Glomerular endothelial cell (primary cell): ENCODE data around the gene CHDH. TPM values are rescaled to one million over a fixed set of nuclear protein-coding genes. Genes with fewer than 3 reads are reported as not detected.

Experiments
- DNase-seq: peaks from one replicate; pipeline ENCODE4 v3.0.0-alpha.2; 2011; ENCODE audit warnings: low read depth, low spot score; ENCODE audit errors: extremely low read depth
- total RNA-seq: library from RNA; depleted of rRNA; stranded (reverse); fragments of >200 nt; gene quantifications from 2 replicates; pipeline ENCODE4 v1.2.3, GENCODE V29; 2015

Gene CHDH
- total RNA-seq, 1 donor from 2014 or later, result 0.06 TPM

- DNase-seq, result no peak
Observed at GRCh38 chr3:53794597-53794996, 51.6 kb downstream of the CHDH start.

DNA sequence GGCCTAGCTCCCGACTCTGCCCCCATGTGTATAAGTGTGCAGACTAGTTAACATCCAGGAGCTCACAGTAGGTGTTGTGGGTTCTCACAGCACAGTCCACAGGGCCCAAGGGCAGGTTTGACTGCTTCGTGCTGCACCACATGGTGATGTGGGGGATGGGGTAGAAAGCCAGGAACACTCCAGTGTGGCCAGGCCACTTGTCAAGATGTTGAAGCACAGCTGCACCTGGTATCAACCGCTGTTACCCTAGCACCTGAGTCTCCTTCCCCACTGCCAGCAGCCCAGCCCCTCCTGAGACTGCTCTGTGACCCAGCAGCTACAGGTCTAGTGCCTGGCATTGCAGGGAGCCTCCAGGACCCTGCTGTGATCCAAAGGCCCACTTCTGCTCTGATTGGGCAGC, 53.4 kb downstream of the CHDH start:
- DNase-seq, result no peak

- no peak for DNase-seq
Observed at GRCh38 chr3:53791317-53791716, 54.9 kb downstream of the CHDH start.

GRCh38 chr3:53790470-53790869, 55.7 kb downstream of the CHDH start:
- no peak for DNase-seq

DNA sequence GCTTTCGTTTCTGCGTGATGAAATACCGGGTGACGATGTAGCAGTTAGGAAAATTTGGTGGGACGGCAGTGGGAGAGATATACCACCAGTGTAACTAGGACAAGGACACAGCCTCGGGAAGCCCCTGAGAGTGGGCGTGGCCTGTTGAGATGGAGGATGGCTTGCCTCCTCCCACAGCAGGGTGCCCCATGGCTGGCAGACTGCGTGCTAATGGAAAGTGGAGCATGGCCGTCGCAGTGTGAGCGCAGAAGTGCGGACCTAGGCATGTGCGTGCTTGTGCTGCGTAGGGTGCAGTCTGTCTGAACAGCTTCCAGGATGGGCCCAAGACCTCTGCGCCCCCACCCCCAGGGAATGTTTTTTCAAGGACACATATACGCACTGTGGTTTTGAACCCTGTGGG, 56.8 kb downstream of the CHDH start:
- DNase-seq, result no peak

- no peak for DNase-seq
Observed at GRCh38 chr3:53788038-53788437, 58.2 kb downstream of the CHDH start.

DNA sequence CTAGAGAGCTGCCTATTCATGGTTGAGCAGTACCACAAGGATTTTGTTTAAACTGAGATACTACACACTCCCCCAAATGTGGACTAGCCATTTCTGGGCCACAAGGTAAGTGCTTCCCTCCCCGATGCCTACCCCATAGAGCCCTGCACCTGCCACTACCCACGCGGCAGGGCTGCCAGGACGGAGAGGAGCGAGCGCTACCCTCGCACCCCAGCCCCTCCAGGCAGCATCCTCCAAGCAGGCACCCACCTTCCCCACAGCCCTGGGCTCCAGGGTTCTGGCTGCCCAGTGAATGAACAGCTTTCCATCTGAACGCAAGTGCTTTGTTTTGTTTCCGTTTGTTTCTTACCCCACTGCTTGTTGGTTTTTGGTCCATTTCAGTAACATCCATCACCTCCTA, 59.2 kb downstream of the CHDH start:
- DNase-seq, result no peak

DNA sequence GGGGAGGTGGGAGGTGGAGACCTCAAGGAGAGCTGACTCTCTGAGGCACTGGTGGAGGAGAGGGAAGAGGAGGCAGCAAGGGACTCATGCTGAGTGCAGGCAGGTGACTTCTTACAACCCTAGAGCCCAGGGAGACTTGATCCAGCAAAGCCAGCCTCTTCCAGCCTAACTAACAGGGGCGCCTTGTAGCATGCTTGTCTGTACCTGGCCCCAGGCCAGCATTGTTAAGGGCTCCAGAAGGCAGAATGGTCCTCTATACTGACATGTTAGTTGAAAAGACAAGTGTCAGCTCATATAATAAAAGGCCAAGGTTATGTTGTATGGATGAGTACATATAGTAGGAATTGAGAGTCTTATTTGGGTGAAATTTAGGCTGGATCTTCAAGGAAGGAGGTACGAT, 65.4 kb downstream of the CHDH start:
- DNase-seq, result no peak

DNA sequence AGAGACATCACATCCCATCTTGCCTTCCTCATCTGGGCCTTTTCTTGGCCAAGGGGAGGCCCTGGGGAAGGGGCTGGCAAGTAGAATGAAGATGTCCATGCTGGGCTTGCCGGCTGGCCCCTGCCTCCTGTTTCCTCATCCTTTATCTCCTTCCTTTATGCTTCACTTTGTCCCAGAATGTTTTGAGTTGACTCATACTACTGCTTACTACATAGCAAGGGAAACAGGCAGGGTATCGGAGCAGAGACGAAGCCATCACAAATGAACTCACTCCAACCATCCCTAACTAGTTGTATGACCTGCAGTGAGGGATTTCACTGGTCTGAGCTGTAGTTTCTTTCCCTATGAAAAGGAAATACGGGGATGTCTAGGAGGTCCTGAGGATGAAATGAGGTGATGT, 66.0 kb downstream of the CHDH start:
- DNase-seq, result no peak

DNA sequence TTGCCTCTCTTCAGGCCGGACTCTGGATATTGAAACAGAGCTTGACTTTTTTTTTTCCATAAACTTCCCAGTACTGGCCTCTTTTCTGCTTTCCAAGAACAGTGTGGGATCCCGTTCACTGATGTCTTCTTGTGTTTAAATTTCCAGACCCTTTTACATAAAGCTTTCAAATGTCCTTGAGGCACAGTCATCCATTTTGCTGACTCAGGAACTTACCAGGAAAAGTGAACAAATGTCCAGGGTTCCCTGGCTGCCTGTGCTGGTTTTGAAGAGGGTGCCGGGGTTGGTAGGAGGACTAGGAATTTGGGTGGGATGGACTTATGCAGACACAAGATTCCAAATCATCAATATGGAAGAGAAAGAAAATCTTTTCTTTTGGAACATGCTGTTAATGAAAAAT, 68.1 kb downstream of the CHDH start:
- DNase-seq, result no peak

DNA sequence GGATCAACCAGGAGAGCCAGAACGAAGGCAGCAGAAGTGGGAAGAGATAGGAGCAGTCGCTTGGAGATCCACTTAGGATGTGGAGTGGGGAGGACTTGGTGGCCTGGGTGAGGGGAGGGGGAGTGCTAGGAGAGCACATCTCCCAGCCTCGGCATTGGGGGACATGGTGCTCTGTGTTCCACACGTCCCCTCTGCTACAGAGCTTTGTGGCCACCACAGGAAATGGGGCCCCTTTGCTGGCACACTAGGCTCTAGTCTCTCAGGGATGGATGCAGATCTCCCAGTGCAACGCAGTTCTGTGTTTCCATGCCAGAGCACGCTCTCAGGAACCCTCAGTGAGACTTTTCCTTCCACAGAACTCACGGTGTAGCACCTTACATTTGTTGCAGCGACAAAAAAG, 68.8 kb downstream of the CHDH start:
- DNase-seq, result no peak

DNA sequence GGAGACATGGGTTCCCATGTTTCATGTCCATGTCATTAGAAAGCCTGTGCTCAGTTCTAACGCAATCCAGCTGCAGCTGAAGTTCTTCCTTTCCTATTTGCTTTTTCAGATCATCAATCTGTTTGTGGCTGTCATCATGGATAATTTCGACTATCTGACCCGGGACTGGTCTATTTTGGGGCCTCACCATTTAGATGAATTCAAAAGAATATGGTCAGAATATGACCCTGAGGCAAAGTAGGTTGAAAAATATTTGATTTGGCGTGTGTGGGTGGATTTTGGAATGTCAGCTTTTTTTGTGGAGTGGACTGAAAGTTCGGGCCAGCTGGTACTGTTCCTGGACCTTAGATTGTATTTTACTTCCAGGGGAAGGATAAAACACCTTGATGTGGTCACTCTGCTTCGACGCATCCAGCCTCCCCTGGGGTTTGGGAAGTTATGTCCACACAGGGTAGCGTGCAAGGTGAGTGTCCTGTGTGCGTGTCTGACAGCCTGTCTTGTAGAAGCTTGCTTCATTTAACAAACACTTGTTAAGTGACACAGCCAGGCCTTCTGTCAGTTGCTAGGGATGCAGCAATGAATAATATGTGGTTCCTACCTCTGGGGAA, 69.6 kb downstream of the CHDH start:
- no peak for DNase-seq

DNA sequence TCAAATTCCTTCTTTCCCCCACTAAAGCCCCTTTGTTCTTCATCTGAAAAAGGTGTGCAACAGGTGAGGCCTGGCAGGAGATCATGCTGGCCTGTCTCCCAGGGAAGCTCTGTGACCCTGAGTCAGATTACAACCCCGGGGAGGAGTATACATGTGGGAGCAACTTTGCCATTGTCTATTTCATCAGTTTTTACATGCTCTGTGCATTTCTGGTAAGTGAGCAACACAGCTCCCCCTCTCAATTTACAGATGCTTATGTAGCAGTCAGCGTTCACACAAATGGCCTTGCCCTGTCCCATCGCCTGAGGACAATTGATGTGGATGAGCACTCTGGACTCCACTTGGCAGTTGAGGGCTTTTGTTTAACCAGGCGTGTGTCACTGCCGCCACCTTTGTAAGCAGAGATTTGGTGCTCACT, 70.4 kb downstream of the CHDH start:
- no peak for DNase-seq

GRCh38 chr3:53775018-53775417, 71.2 kb downstream of the CHDH start:
- DNase-seq, result no peak

DNA sequence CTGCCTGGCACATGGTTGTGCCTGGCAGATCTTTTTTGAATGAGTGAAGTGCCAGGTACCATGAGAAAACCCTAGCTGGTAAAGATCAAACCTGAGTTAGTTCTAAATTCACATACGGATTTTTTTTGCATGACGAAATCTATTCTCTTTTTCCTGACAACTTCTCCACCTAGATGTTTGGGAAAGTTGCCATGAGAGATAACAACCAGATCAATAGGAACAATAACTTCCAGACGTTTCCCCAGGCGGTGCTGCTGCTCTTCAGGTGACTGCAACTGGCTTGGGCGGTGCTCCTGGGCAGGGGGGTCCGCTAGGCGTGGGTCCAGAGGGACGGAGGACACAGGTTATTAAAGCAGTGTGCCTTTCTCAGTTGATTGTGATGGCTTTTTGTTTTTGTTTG, 71.8 kb downstream of the CHDH start:
- DNase-seq, result no peak

DNA sequence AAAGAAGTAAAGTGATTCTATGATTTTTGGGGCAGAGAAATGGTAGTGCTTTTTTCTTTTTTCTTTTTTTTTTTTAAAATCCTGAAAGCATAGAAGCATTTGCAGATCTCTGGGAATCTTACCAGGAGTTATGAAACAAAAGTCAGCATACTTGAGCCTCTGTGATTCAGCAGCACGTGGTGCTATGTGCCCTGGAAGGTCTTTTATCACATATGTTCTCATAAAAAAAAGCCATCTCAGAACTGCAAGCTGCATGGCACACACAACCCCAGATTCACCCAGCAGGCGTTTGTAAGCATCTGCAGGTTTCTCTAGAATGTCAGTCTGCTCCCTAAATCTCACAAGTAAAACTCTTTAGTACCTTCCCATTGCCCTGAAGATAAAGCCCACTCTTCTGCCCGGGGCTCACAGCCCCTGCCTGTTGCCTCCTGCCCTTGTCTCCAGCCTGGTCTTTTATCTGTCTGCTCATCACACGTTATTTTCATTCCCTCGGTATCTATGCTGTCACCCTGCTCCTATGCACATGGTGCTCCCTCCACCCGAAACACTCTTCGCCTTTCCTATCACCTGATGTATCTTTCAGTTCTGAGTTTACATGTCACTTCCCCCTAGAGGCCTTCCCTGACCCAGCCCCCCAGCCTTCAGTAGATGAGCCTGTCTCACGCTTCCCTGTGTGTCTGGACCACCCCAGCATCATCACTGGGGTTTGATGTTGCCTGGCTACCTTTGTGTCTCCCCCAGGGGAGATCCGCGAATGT, 72.4 kb downstream of the CHDH start:
- no peak for DNase-seq

- no peak for DNase-seq
Observed at GRCh38 chr3:53773021-53773436, 73.2 kb downstream of the CHDH start.

DNA sequence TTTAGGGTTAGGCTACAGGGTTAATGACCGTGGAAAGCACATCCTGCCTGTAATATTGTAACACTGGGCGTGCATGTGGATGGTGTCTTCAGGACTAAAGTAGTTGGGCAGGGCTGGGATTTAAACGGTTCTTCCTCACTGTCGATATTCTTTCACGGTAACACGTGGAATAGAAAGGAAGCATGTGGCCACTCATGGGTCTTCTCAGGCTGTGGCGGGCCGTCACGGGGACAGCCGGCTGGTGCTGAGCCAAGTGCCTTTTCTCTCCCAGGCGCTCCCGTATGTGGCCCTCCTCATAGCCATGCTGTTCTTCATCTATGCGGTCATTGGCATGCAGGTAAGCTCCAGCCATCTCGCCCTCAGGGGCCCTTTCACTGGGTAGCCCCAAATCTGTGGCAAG, 73.7 kb downstream of the CHDH start:
- no peak for DNase-seq

DNA sequence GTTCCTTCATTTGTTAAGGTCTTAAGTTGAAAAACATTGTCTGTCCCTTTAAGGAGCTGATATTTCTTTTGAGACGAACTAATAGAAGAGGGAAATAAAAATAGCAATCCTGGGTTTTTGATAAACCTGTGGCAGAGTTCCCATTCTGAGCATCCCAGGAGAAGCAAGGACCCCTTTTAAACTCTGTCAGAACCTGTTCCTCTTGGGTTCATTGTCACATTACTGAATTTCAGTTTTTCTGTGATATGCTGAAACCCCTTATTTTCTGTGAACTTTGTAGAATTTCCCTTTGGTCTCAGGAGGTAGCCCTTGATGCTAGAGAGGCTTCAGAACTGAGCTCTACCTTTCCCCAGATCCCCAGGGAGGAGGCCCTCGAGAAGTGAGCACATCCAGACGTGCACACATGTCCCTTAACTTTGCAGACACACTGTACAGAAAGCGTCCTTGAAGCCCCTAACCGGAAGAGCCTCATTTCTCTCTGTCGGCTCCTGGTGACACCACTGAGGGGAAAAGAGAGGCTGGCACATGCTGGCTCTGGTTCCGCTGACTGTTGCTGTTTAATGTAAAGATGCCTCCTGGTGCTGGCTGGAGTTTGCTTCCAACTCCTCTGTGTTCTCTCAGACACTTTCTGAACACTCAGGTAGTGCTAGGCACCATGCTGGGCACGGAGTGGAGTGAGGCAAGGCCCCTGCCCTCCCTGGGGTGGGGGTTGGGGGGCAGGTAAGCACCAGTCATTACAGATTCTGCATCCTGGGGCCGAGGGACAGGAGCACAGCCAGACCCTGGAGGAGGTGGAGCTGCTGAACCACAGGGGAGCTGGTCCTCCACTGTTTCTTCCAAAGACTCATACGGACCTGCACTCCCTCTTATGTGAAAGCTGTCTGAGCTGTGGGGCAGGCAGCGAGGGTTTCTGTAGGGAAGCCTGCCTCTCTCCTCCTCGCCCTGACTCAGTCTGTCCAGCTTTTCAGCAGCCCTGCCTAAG, 77.5 kb downstream of the CHDH start:
- DNase-seq, result no peak

DNA sequence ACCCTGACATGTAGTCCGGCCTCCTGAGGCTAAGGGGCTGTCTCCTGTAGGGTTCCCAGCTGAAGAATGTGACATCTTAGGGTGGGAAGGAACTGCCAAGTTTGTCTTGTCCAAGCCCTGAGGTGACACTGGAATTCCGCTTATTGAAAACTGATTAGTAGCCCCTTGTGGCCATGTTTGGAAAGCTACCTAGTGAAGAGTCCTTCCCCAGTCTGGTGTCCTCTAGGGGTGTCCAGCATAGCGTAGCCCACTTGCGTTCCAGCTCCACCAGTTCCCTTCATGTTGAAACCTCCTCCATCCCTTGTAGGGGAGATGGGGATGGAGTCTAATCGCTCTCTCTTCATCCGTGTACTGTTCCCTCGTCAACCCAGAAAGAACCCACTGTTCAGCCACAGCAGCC, 79.5 kb downstream of the CHDH start:
- DNase-seq, result no peak

GRCh38 chr3:53765753-53766152, 80.5 kb downstream of the CHDH start:
- DNase-seq, result no peak
